Spleen (tissue), 11 donors: ENCODE data around the gene ERCC4. TPM values are rescaled to one million over a fixed set of nuclear protein-coding genes. Genes with fewer than 3 reads are reported as not detected.

Experiments used
- DNase-seq: peaks from one replicate; pipeline ENCODE4 v3.0.0-alpha.2; 2020
- H3K27ac ChIP-seq, 8 donors: fragments of 200-600 bp; sonication (generic) in 7 of 8; 1 replicate in 4 of 8; 2 replicates in 4 of 8; pipeline versions ENCODE4 v1.5.0 to v1.8.0; 2016 to 2021; ENCODE audit warnings: inconsistent platforms in 4 of 8, mild to moderate bottlenecking in 4 of 8, moderate library complexity in 1 of 8
- H3K27me3 ChIP-seq, 7 donors: fragments of 200-600 bp; sonication (generic) in 6 of 7; replicated peaks in 1 of 7; 1 replicate in 4 of 7; 2 replicates in 3 of 7; pipeline versions ENCODE4 v1.5.0 to v1.8.0; 2016 to 2021; ENCODE audit warnings: inconsistent platforms in 3 of 7, mild to moderate bottlenecking in 1 of 7
- H3K36me3 ChIP-seq, 6 donors: fragments of 200-600 bp; sonication (generic) in 5 of 6; 1 replicate in 4 of 6; 2 replicates in 2 of 6; pipeline versions ENCODE4 v1.5.0 to v1.8.0; 2016 to 2021; ENCODE audit warnings: inconsistent platforms in 2 of 6
- H3K4me1 ChIP-seq, 6 donors: fragments of 200-600 bp; sonication (generic) in 5 of 6; 1 replicate in 3 of 6; 2 replicates in 3 of 6; pipeline versions ENCODE4 v1.5.0 to v1.8.0; 2016 to 2021; ENCODE audit warnings: inconsistent platforms in 3 of 6
- H3K4me3 ChIP-seq, 8 donors: fragments of 200-600 bp; sonication (generic) in 7 of 8; 1 replicate in 4 of 8; 2 replicates in 4 of 8; pipeline versions ENCODE4 v1.5.0 to v1.8.0; 2016 to 2021; ENCODE audit warnings: inconsistent platforms in 4 of 8, mild to moderate bottlenecking in 4 of 8, moderate library complexity in 2 of 8
- H3K9me3 ChIP-seq, 8 donors: fragments of 200-600 bp; sonication (generic) in 7 of 8; 1 replicate in 4 of 8; 2 replicates in 4 of 8; pipeline versions ENCODE4 v1.5.0 to v1.8.0; 2016 to 2021; ENCODE audit warnings: inconsistent platforms in 4 of 8
- POLR2A ChIP-seq, 3 donors: fragments of 450-650 bp; IDR thresholded peaks; one replicate each; pipeline ENCODE4 v1.5.1; 2017; ENCODE audit warnings: antibody characterized with exemption in 3 of 3, mild to moderate bottlenecking in 1 of 3
- POLR2AphosphoS5 ChIP-seq, 3 donors: sonication (generic); formaldehyde crosslinking; IDR thresholded peaks; one replicate each; pipeline ENCODE4 v1.5.1; 2017; ENCODE audit warnings: antibody characterized with exemption in 3 of 3
- WGBS, 5 donors: extraction: QIAGEN DNeasy Blood & Tissue Kit in 3 of 5; methylation state at CpG; one replicate each; pipeline versions ENCODE4 v1.1.5 to v1.1.7; 2013 to 2018; 5-methylcytosine and 5-hydroxymethylcytosine counted together
- intact Hi-C: fragments of 100-400 bp; cut with DNase I; formaldehyde crosslinking; loops from one replicate; pipeline ENCODE4 v1.15.0; 2023; ENCODE audit warnings: low total_unique reads
- polyA plus RNA-seq, 3 donors: library from polyadenylated mRNA; stranded (reverse); fragments of 200-250 nt; gene quantifications; one replicate each; pipeline ENCODE4 v1.2.1, GENCODE V29; 2013
- total RNA-seq, 7 donors: library from RNA; depleted of rRNA in 3 of 7; stranded (reverse); fragments of >200 nt in 3 of 7; fragmentation: NEBNext Ultra II Directional in 4 of 7; extraction: Animal tissue kit (Norgen Biotek cat#: 25700) in 4 of 7; gene quantifications; one replicate each; pipeline versions ENCODE4 v1.1.0 to v1.2.1, GENCODE V29; 2016 to 2021
- TF ChIP-seq, protein P1 (sequence below), 11 experiments: fragments of 200-600 bp in 7 of 11; fragments of 450-650 bp in 4 of 11; sonication (generic) in 4 of 11; IDR thresholded peaks in 8 of 11; conservative IDR thresholded peaks in 3 of 11; 1 replicate in 7 of 11; 2 replicates in 4 of 11; pipeline versions ENCODE4 v1.4.0 to v1.8.0; 2016 to 2021; ENCODE audit warnings: antibody characterized with exemption in 11 of 11, inconsistent platforms in 4 of 11, mild to moderate bottlenecking in 1 of 11
- donor health status: healthy with polysubstance abuse.
- donor health status: DM: no; HTN: no; CAD: no; lungs with moderate emphysema.
- donor health status: DM: no; HTN: no; CAD: no.
- donor health status: Bipolar disorder and iron deficiency.
- donor health status: healthy.
- donor health status: DM: no; HTN: no; CAD: no.
- donor health status: DM: yes; HTN: yes; CAD: no.

ERCC4 gene
- total and polyA plus RNA-seq, 10 donors, result 1.1 to 15.2 (median 9.1) TPM

- Histone ChIP-seq H3K27ac (no peak overlapping the region), H3K4me1 (no peaks in the 10 kb centered on the region), H3K36me3 (no peaks in the 10 kb centered on the region), H3K27me3 (peaks cover 0 to 10% (median 0%) of the 10 kb centered on the region in 7 donors), H3K9me3 (peaks cover 0 to 30% (median 12%) of the 10 kb centered on the region in 8 donors), H3K4me3 (no peak overlapping the region)
- intact Hi-C loops, result no loop called here
- 54 to 70% (median 58%) methylated on average over 4 of the region's 4 CpGs for WGBS, 5 donors
- TF ChIP-seq, protein P1, sequence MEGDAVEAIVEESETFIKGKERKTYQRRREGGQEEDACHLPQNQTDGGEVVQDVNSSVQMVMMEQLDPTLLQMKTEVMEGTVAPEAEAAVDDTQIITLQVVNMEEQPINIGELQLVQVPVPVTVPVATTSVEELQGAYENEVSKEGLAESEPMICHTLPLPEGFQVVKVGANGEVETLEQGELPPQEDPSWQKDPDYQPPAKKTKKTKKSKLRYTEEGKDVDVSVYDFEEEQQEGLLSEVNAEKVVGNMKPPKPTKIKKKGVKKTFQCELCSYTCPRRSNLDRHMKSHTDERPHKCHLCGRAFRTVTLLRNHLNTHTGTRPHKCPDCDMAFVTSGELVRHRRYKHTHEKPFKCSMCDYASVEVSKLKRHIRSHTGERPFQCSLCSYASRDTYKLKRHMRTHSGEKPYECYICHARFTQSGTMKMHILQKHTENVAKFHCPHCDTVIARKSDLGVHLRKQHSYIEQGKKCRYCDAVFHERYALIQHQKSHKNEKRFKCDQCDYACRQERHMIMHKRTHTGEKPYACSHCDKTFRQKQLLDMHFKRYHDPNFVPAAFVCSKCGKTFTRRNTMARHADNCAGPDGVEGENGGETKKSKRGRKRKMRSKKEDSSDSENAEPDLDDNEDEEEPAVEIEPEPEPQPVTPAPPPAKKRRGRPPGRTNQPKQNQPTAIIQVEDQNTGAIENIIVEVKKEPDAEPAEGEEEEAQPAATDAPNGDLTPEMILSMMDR (IDR thresholded peaks at IDR 0.05 in 8 of 11, conservative IDR thresholded peaks at IDR 0.05 in 3 of 11), result no peak
- TF ChIP-seq POLR2AphosphoS5 (IDR thresholded peaks at IDR 0.05) (no peak), POLR2A (IDR thresholded peaks at IDR 0.05) (no peak)
- DNase-seq, result no peak
Observed at GRCh38 chr16:13892301-13892700, 27.7 kb upstream of the ERCC4 start.

- Histone ChIP-seq H3K4me3 (no peak overlapping the region), H3K27ac (no peak overlapping the region), H3K9me3 (peaks cover 0 to 11% (median 5%) of the 10 kb centered on the region in 8 donors), H3K36me3 (no peaks in the 10 kb centered on the region), H3K27me3 (peaks cover 0 to 10% (median 0%) of the 10 kb centered on the region in 7 donors), H3K4me1 (no peaks in the 10 kb centered on the region)
- intact Hi-C loops, result no loop called here
- 44 to 85% (median 73%) methylated on average over 1 of the region's 1 CpG for WGBS, 5 donors
- DNase-seq, result no peak
- TF ChIP-seq POLR2A (IDR thresholded peaks at IDR 0.05) (no peak), POLR2AphosphoS5 (IDR thresholded peaks at IDR 0.05) (no peak)
- TF ChIP-seq, protein P1 (IDR thresholded peaks at IDR 0.05 in 8 of 11, conservative IDR thresholded peaks at IDR 0.05 in 3 of 11), result no peak
Observed at GRCh38 chr16:13895516-13895915, 24.4 kb upstream of the ERCC4 start.

- Histone ChIP-seq H3K4me1 (no peaks in the 10 kb centered on the region), H3K27me3 (peaks cover 0 to 13% (median 0%) of the 10 kb centered on the region in 7 donors), H3K36me3 (no peaks in the 10 kb centered on the region), H3K4me3 (no peak overlapping the region), H3K27ac (no peak overlapping the region), H3K9me3 (peaks cover 0 to 11% (median 5%) of the 10 kb centered on the region in 8 donors)
- no peak for TF ChIP-seq POLR2A (IDR thresholded peaks at IDR 0.05)
- 76 to 84% (median 81%) methylated on average over 4 of the region's 4 CpGs for WGBS, 5 donors
- DNase-seq, result no peak
- intact Hi-C loops, result no loop called here
Observed at GRCh38 chr16:13896543-13897182, 23.3 kb upstream of the ERCC4 start.

DNA sequence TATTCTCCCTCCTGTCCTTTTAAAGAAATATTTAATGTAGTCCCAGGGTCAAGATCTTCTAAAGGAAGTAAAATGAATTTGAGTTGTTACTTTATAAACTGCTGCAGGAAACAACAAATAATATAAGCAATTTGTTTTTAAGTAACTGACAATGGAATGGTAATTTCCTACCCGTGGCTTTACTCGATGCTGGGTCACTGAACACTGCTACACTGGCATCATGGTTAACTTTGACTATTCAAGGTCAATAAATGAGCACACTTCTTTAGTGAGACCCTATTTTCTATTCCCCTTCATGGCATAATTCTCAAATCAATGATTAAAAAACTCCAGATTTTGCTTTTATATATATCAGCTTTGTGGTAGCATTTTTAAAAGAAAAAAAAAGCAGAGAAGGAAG is 22.1 kb upstream of the ERCC4 start:
- intact Hi-C loops, result no loop called here
- TF ChIP-seq POLR2A (IDR thresholded peaks at IDR 0.05) (no peak), POLR2AphosphoS5 (IDR thresholded peaks at IDR 0.05) (no peak)
- TF ChIP-seq, protein P1 (IDR thresholded peaks at IDR 0.05 in 8 of 11, conservative IDR thresholded peaks at IDR 0.05 in 3 of 11), result no peak
- H3K4me1 ChIP-seq, result no peaks in the 10 kb centered on the region
- WGBS, 5 donors, result 55 to 76% (median 60%) methylated on average over 2 of the region's 2 CpGs
- peaks cover 0 to 20% (median 0%) of the 10 kb centered on the region in 7 donors for H3K27me3 ChIP-seq
- H3K36me3 ChIP-seq, result no peaks in the 10 kb centered on the region
- H3K4me3 ChIP-seq, result no peak overlapping the region
- peaks cover 0 to 13% (median 5%) of the 10 kb centered on the region in 8 donors for H3K9me3 ChIP-seq
- DNase-seq, result no peak
- H3K27ac ChIP-seq, result no peak overlapping the region
